GM18498 (cell line): ENCODE data around the gene LDLRAP1.
A peak's percentile ranks its signal among the peaks of the same experiment; 100 is the strongest.
"Not testable (repeated sequence)": the region's sequence is repeated elsewhere in the genome, so short reads cannot be mapped to it uniquely, and the experiment has no call there.

Experiments
- ATAC-seq: cut with Tn5 transposase; IDR thresholded peaks from one replicate; pipeline ENCODE4 v1.9.1; 2021; ENCODE audit warnings: mild to moderate bottlenecking, moderate library complexity; ENCODE audit not compliant: unreplicated experiment

The LDLRAP1 gene

DNA sequence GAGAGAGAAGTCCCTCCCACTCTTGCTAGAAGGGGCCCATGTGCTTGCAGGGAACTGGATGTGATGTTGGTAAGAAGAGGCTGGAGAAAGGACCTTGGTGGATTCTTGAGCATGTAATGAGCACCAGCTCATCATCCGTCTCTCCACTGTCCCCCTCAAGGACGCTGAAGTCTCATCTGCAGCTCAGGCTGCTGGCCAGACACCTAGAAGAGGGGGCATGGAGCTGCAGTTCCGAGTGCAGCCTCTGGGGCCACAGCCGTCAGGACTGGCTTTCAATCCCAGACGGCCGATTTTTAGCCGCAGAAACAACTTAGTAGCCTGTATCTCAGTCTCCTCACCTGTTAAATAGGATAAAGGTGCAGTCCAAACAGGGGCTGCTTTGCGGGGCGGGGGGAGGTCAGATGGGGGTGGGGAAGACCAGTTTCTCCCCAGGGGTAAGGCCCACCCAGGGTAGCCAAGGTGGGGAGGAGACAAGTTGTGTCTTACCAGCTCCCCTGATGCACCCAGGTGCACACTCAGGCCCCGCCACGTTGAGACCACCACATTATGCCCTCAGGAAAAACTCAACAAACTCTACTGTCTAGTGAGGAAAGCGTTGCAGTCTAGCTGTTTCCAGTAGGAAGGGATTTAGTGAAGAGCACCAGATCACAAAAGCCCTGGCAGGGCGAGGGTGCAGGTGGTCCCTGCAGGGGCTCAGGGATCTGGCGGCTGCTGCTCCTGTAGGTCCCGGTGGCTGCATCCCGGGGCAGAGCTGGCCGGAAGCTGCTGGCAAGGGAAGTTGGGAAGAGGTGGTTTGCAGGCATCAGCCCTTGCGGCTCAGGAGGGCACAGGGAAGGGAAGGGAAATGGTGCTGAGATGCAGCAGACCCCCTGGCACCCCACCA lies 29.5 kb downstream of the LDLRAP1 start:
- ATAC-seq, result peak; percentile 41

DNA sequence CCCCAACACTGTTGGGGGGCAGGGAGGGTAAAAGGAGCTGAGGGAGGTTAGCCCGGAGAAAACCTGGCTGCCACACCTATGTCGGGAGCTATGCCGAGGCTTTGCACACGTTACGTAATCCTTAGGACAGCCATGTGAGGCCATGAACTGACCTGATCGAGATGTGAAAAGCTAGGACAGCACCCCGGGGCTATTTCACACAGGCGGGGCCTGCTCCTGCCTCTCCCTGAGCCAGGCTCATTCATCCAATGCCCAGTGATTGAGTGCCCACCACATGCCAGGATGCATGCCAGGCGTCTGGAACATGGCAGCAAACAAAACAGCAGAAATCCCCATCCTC lies 30.2 kb downstream of the LDLRAP1 start:
- ATAC-seq, result no peak

DNA sequence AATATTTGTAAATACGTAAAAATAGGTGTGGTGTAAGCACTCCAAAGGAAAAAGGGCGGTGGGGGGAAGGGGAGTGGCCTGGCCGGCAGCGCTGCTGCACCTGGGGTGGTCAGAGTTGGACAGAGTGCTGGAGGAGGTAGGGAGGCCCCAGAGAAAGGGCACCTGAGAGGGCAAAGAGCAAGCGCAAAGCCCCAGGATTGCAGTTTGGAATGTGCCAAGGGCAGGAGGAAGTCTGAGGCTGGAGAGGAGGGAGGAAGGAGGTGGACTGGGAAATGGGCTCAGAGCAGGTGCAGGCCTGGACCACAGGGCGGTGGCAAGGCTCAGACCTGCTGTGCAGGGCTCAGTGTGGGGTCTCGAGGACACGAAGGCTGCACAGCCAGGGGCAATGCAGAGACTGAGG lies 30.6 kb downstream of the LDLRAP1 start:
- ATAC-seq, result no peak

DNA sequence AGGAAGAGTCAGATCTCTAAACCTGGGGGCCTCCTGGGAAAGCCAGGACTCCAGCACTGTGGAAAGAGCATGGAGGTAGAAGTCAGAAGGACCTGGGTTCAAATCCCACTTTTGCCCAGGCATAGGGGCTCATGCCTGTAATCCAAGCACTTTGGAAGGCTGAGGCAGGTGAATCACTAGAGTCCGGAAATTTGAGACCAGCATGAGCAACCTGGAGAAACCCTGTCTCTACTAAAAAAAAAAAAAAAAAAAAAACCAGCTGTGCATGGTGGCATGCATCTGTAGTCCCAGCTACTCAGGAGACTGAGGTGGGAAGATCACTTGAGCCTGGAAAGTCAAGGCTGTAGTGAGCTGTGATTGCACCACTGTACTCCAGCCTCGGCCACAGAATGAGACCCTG lies 31.8 kb downstream of the LDLRAP1 start:
- no peak for ATAC-seq

DNA sequence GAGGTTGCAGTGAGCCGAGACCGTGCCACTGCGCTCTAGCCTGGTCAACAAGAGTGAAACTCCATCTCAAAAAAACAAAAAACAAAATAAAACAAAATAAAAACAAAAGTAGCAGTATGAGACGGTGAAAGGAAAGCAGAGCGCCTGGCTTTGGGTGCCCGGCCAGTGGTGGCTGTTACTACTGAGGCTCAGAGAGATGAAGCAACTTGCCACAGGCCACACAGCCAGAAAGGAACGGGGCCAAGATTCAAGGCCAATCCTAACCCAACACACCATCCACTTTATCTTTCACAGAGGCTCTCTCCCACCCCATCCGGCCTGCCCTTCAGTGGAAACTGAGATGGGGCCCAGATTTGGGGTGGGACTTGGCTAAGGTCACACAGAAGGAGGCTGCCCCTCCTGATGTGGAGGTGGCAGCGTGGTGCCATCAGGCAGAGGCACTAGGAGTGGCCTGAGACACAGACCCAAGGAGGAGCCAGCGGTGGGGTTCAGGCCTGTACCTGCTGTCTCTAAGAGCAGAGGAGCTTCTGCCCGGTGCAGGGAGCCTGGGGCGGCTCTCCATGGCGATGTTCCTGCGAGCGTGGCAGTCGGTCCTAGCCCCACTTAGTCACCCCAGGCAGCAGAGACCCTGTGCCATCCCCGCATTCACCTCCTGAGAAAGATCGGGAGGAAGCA lies 33.2 kb downstream of the LDLRAP1 start:
- ATAC-seq, result no peak

DNA sequence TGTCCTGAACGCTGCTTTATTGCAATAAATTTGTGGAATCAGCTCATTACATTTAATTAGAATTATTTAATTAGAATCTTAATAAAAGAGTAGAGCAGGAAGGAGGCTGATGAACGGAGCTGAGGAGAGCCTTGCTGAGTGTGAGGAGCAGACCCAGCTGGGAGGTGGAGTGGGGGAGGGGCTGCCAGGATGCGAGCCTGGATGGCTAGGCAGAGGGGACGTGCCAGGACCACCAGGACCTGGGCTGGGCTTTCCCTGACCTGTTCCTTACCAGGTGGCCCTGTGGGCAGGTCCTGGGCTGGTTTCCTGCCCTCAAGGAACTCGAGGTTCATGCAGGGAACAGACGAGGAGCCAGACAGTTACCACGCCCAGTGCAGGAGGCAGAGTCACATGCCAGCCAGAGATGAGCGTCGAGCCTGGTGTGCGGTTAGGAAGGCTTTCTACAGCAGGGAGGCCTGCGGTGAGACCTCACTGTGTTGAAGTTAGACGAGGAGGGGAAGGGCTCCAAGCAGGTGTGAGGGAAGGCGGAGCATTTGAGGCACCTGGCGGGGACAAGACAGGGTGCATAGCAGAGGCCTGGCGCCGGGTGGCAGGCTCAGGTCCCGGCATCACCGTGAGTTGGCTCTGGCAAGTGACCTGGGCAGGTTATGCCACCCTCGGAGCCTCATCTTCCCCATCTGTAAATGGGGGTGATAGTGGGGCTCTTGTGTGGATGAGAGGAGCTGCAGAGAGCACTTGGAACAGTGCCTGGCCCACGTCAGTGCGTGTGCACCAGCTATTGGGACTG lies 33.9 kb downstream of the LDLRAP1 start:
- no peak for ATAC-seq

DNA sequence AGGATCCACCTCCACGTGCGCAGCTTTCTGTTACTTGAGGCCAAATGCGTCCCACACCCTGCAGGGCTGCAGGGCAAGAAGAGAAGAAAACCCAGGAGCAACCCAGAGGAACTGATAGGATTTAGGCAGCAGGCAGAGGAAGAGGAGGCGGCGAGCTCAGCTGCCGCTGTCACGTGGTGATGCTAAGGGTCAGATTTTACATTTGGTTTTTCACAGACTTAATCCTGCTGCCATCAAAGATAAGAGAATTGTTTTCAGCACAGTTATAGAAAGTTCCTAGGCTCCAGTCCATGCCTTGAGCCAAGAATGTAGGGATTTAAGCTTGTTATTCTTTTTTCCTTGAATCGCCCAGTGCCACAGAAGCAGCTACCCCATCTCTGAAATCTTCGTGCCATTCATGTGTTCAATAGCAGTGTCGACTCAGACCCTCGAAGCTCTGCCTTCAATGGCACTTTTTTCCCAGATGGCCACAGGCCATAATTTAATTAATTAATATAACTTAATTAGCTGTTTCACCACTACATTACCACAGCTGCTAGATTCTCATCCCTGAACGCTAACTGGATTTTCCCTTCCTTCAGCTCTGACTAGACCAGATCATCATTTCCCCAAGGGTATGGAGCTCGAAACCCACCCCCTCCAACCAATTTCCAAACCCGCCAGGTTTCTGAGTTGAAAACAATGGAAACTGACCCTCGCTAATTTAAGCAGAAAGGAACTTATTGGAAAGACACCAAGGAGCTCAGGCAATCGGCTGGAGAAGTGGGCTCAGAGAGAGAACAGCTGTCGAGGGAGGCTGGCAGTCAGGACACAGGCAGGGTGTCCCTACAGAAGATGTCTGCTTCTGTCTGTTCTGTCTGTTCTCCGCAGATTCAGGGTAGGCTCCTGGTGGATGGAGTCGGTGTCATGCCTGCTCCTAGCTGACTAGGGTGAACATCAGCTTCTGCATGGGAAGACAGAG lies 36.2 kb downstream of the LDLRAP1 start:
- no peak for ATAC-seq

DNA sequence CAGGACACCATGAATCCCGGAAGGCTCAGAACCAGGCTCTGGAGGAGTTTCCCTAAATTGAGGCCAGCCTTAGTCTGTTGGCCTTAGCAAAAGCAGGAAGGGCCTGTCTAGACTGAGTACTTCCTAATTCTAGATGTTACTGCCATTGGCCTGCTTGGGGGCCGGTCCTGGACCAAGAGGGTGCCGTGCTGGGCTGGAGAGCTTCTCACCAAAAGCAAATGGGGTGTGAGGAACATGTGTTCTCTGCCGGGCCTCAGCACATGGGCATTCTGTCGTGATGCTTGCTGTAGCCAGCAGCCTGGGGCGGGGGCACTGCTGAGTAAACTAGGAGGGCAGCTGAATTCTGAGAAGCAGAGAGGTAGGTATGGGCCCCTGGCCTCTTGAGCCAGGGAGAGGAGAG lies 37.5 kb downstream of the LDLRAP1 start:
- ATAC-seq, result no peak

DNA sequence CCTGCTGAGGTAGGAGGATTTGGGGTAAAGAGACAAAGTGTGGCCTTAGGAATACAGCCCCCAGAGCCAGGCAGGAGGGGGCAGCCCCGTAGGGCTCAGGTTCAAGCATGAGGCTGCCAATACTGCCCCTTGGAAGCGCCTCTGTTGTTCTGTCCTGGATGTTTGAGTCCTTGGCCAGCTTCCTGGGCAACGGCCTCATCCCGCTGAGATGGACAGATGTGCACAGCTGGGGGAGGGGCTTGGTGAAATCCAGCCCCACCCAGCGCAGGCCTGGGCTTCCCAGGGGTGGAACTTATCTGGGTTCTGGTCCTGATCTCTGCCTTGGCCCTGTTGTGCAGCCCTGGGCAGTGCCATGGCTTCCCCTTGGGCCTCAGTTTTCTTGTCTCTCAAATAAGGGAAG lies 38.4 kb downstream of the LDLRAP1 start:
- no peak for ATAC-seq

DNA sequence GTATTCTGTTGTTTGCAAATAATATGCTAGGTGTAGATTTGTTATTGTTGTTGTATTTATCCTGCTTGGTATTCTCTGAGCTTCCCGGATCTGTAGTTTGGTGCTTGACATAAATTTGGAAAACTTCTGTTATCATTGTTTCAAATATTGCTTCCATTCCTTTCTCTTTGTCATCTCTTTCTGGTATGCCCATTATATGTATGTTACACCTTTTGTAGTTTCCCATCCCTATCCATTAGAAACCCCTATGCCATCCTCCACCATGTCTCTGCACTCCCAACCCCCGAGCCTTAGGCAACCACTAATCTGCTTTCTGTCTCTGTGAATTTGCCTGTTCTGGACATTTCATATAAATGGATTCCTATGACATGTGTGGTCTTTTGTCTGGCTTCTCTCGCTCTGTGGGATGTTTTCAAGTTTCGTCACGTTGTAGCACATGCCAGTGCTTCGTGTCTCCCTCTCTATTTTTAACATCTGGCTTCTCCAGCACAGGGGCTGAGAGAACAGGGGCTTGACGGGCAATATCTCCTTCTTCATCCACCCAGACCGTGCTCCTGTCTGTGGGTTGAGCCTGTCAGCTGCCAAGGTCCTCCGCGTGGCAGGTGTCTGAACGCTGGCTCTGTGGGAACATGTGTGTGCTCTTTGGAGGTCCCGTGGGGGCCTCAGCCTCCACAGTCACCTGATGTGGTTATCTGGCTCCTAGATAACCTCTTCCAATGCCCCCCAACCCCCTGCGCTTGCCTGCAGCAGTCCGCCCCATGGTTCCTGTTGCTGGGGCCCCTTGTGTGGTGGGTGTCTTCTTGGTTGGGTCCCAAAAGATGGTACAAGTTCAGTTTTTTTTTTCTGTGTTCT lies 40.3 kb downstream of the LDLRAP1 start:
- ATAC-seq, result no peak

DNA sequence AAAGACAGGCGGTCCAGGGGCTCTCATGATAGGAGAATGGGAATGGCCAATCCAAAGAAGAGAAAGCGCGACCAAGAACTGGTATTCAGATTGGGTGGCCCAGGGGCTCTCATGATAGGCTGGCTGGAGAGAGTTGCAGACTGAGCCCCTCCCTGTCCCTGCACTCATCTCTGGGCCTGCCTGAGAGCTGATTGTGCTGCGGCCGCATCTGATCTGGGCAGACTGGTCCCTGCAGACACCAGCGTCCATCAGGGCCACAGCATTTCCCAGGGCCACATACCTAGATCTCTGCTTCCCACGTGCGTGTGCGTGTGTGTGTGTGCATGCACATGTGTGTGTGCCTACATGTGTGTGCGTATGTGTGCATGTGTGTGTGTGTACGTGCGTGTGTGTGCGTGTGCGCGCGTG lies 42.8 kb downstream of the LDLRAP1 start:
- ATAC-seq, result no peak

DNA sequence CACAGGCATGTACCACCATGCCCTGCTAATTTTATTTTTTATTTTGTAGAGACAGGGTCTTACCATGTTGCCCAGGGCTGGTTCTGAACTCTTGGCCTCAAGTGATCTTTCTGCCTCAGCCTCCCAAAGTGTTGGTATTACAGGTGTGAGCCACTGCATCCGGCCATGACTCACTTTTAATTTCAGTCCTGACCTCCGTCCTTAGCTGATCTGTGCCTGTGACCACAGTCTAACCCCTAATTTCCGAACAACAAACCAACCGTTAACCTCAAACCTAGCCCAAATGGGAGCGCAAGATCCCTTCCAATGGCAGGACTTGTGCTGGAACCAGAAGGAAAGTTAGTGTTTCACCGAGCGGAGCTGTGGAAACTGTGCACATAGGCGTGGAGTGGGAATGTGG lies 43.9 kb downstream of the LDLRAP1 start:
- no peak for ATAC-seq

DNA sequence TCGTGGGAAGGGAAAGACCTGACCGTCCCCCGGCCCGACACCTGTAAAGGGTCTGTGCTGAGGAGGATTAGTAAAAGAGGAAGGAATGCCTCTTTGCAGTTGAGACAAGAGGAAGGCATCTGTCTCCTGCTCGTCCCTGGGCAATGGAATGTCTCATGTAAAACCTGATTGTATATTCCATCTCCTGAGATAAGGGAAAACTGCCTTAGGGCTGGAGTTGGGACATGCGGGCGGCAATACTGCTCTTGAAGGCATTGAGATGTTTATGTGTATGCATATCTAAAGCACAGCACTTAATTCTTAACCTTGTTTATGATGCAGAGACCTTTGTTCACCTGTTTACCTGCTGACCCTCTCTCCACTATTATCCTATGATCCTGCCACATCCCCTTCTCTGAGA lies 44.8 kb downstream of the LDLRAP1 start:
- ATAC-seq, result not testable (repeated sequence)

DNA sequence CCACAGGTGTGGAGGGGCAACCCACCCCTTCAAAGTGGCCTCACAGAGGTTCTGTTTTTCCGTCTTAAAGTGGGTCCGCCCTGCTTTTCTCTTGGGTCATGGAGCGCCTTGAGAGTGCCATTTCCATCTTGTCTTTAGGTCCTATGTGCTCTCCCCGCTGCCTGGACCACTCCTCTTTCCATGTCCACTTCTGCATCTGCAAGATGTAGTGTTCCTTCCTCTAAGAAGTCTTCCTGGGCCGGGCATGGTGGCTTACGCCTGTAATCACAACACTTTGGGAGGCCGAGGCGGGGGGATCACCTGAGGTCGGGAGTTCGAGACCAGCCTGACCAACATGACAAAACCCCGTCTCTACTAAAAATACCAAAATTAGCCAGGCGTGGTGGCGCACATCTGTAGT lies 45.4 kb downstream of the LDLRAP1 start:
- ATAC-seq, result not testable (repeated sequence)

DNA sequence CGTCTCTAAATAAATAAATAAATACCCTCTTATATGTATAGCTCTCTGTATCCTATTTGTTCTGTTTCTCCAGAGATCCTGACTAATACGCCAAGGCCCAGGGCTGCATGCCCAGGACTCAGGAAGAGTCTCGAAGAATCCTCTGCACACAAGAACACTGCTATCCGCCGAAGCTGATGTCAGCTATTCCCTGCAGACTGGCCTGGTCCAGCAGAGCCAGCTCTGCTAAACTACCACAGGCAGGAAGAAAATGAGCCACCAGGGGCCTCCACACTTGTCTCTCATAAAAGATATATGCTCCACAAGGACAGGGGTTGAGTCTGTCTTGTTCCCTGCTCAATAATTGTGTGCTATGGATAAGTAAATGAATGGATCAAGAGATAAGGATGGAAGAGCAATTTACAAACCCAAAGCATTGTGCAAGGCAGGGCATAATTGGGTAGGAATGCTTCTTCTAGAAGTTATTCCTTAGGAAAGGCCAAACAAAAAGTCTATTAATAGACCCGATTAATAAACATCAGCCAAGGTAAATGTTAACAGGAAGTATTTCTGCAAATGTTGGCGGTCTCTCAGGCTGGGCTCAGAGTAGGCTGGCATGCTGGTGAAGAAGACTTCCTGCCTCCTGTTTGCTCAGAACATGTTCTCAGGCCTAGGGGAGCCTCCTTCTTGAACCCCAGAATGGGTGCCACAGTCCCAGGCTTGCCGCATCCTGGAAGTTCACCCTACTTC lies 46.9 kb downstream of the LDLRAP1 start:
- no peak for ATAC-seq

DNA sequence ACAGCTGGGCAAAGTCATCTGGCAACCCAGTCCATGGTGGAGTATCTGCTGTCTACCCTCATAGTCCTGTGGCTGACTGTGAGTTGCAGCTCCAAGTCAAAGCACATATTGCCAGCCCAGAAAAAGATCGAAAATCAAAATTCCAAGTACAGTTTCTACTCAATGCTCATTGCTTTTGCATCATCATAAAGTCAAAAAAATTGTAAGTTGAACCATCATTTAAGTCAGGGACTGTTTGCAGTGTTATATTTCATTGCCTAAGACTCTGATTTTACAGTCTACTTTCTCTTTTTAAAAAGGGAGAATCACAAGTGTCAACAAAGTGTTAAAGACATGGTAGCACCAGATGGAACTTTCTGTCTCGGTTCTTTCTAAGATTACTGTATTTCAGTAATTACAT lies 50.5 kb downstream of the LDLRAP1 start:
- ATAC-seq, result no peak

DNA sequence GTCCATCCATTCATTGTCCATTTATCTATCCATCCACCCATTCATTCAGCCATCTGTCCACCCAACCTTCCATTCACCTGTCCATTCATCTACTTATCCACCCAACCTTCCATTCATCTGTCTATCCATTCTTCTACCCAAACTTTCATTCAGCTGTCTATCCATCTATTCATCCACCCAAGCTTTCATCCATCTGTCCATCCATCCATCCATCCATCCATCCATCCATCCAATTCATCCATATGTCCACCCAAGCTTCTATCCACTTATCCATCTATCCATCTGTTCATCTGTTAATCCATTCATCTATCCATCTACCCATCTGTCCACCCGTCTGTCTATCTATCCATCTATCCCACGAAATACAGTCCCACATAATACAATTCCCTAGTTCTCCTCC lies 51.6 kb downstream of the LDLRAP1 start:
- no peak for ATAC-seq

DNA sequence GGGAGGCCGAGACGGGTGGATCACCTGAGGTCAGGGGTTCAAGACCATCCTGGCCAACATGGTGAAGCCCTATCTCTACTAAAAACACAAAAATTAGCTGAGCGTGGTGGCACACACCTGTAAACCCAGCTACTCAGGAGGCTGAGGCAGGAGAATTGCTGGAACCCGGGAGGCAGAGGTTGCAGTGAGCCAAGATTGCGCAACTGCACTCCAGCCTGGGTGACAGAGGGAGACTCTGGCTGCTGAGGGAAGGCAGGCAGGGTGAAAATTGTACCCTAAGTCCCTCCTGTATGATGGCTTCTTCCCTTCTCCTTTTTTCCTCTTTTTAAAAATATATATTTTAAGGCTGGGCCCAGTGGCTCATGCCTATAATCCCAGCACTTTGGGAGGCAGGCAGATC lies 53.2 kb downstream of the LDLRAP1 start:
- ATAC-seq, result not testable (repeated sequence)

DNA sequence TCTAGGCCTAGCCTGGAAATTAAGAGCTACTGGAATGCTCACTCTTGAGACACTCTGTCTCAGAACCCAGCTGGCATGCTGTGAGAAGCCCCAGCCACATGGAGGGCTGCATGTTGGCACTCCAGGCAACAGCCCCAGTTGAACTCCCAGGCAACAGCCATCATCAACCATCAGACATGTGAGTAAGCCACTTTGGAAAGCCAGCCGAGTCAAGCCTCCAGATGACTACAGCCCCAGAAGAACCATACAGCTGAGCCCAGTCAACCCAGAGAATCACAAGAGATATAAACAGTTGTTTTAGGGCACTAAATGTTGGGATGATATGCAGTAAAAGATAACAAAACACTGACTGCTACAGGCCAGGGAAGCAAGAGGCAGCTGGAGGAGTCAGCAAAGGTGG lies 55.5 kb downstream of the LDLRAP1 start:
- ATAC-seq, result no peak
